HG03159 (cell line): ENCODE data around the gene MTCL3.

ENCODE experiments used
- ATAC-seq: cut with Tn5 transposase; IDR thresholded peaks from one replicate; pipeline ENCODE4 v1.9.1; 2021; ENCODE audit warnings: mild to moderate bottlenecking, moderate library complexity; ENCODE audit not compliant: unreplicated experiment

MTCL3 gene

GRCh38 chr6:127475135-127475822, 43.9 kb downstream of the MTCL3 start:
- ATAC-seq = no peak

GRCh38 chr6:127471379-127472255, 47.5 kb downstream of the MTCL3 start:
- no peak for ATAC-seq

- no peak for ATAC-seq
Measured at GRCh38 chr6:127468936-127469335, 50.2 kb downstream of the MTCL3 start.

- ATAC-seq = no peak
Measured at GRCh38 chr6:127466416-127466815, 52.7 kb downstream of the MTCL3 start.

GRCh38 chr6:127464881-127465459, 54.2 kb downstream of the MTCL3 start:
- peak; percentile 89 for ATAC-seq

- no peak for ATAC-seq
Measured at GRCh38 chr6:127464161-127464880, 54.8 kb downstream of the MTCL3 start.

GRCh38 chr6:127463056-127463455, 56.1 kb downstream of the MTCL3 start:
- ATAC-seq = no peak

GRCh38 chr6:127462376-127462775, 56.8 kb downstream of the MTCL3 start:
- ATAC-seq = no peak

GRCh38 chr6:127460465-127460864, 58.7 kb downstream of the MTCL3 start:
- ATAC-seq = no peak

- ATAC-seq = no peak
Measured at GRCh38 chr6:127459231-127459641, 59.9 kb downstream of the MTCL3 start, which contains the start of gene KIAA0408. KIAA0408 (minus strand) TSS chr6:127459389; CDS start chr6:127453981, 5,408 bp downstream.

- no peak for ATAC-seq
Measured at GRCh38 chr6:127458817-127459216, 60.3 kb downstream of the MTCL3 start.

- ATAC-seq = no peak
Measured at GRCh38 chr6:127458222-127458621, 60.9 kb downstream of the MTCL3 start.

- ATAC-seq = no peak
Measured at GRCh38 chr6:127457456-127458064, 61.6 kb downstream of the MTCL3 start.

GRCh38 chr6:127456465-127456864, 62.7 kb downstream of the MTCL3 start:
- ATAC-seq = no peak

- ATAC-seq = no peak
Measured at GRCh38 chr6:127453845-127454619, 65.1 kb downstream of the MTCL3 start.

GRCh38 chr6:127452803-127453202, 66.3 kb downstream of the MTCL3 start:
- no peak for ATAC-seq

GRCh38 chr6:127451388-127451787, 67.7 kb downstream of the MTCL3 start:
- no peak for ATAC-seq

GRCh38 chr6:127447780-127448179, 71.4 kb downstream of the MTCL3 start:
- no peak for ATAC-seq

GRCh38 chr6:127446356-127446755, 72.8 kb downstream of the MTCL3 start:
- no peak for ATAC-seq

GRCh38 chr6:127441881-127442280, 77.3 kb downstream of the MTCL3 start:
- ATAC-seq = no peak
